Eye (tissue), 1 donor: ENCODE data around the gene SMG5.
A peak's percentile ranks its signal among the peaks of the same experiment; 100 is the strongest.

Experiments
- DNase-seq: peaks from one replicate; pipeline ENCODE4 v3.0.0-alpha.2; 2015

Gene SMG5

DNA sequence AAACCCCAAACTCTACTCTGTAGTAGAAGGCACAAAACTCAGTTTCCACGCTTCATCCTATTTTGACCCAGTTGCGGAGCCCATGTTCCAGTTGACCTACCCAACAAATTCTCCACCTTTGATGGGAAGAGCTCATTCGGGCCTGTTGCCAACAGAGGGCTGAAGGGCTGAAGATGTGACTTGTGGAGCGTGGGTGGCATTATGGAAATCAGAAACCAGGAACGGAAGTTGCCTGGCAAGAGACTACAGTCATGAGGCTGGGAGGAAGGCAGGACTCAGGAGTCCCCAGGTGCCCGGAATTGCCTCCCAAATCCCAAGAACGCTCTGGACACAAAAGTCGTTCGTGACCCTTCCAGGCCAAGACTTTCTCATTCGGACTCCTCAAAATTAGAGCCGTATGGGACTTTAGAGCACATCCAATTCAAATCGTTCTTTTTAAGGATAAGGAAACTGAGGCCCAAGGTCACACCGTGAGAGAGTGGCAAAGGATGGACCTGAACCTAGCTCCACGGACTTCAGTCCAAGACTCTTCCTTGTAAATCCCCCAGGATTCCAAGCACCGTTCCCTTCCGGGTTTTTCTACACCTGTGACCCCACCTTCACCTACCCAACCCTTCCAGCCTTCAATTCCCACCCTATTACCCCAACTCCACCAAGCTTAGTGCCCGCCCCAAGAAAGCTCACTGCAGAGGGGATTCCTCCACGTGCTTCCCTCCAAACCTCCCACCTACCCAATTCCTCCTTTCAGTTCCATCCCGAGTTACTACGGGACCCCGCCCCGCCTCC lies 739 bp downstream of the SMG5 start:
- peak; percentile 8 for DNase-seq

DNA sequence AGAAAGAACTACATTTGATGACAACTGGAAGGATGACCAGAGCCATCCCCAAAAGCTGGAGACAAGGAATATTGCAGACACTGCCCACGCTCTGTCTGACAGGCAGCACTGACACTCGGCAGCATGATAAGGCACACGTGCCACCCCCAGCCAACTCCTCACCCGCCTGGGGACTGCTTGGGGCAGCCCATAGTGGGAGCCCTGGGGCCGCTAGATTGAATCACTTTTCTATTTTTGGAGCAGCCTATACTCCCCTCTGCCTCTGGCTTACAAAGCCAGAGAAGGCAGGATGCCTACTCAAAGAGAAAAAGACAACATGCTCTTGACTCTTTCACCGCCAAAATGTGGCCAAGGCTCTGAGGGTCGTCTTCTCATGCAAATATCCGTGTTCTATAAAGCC lies 1.3 kb downstream of the SMG5 start:
- no peak for DNase-seq

GRCh38 chr1:156279837-156280236 lies 2.8 kb downstream of the SMG5 start:
- DNase-seq, result no peak

DNA sequence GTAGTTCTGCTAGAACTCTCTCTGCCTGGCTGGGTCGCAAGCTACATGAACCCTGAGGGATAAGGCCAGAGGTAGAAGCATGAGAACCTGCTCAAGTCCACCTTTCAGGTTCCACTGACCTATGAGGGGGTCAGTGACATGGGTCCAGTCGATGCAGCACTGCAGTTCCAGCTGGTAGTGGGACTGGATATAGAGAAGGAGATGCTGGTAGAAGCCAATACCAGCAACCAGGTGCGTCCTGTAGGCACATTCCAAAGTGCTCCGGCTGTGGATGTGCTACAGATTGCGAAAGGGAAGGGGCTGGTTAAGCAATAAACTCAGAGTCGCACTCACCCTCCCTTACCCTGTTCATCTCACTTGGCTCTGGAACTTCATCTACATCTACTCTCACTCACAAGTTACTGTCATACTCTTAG lies 5.7 kb downstream of the SMG5 start:
- DNase-seq, result no peak

- no peak for DNase-seq
These were observed 6.1 kb downstream of the SMG5 start for GRCh38 chr1:156276532-156276931.

- no peak for DNase-seq
These were observed 12.3 kb downstream of the SMG5 start for GRCh38 chr1:156270314-156270713.

- no peak for DNase-seq
These were observed 14.3 kb downstream of the SMG5 start for GRCh38 chr1:156268336-156268735.

DNA sequence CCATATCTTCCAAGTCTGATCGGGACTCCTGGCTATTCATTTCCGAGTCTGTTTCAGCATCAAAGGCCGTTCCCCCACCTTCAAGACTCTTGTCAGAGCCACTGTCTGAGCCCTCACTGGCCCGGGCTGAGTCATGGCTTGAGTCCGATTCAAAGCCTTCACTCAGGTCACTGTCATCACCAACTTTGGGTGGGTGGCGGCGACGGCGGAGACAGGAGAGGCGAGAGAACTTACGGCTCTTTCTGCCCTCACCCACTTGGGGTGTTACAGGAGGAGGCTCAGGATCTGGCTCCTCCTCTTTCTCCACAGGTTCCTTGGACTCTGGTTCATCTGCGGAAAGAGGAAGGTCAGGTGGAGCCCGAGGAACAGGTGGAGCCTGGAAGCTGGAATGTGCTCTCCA lies 16.6 kb downstream of the SMG5 start:
- DNase-seq, result no peak

DNA sequence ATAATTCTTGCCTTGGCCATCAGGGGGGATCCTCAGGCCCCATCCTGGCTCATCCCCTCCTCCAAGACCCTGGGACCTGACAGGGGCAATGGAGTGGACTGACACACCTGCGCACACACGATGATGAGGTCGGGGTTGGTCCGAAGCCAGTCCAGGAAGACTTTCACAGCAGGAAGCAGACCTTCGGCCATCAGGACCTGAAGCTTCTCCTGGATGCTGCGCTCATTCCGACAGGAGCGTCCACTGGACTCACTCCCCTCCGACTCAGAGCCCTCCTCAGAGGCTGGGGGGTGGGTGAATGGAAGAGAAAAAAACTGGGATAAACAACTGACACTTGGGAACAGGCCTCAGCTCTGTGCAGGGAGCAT lies 19.4 kb downstream of the SMG5 start:
- DNase-seq, result no peak

DNA sequence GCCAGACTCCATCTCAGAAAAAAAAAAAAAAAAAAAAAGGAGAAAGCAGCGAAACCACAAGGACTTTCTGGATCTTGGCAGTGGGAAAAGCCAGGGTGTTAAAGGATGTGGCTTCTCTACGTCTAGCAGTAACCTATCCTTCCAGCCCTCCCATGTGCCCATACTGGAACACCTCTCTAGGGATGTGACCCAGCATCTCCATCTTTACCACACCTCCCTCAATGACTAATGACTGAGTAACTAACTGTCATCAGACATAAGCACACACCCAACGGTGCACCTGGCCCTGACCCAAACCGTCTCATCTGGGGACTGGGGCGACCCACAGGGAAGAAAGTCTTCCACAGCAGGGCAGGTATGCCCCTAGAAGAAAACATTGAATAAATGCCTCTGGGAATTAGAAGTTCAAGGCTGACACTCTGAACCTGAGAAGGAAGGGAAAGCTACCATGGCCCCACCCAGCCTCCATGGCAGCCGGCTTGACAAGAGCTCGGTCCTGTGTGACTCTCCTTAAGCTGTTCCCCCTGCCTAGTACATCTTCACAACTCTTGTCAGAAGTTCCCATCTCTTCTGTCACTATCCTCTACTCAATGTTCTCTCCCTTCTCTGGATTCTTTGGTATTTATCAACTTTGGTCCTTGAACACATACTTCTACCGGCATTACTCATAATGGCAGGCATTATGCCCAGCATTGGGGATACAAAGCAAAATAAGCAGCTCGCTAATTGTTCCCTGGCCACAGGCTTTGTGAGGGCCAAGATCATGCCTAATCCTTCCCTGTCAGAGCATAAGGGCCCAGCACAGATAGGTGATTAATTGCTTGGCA lies 20.0 kb downstream of the SMG5 start:
- DNase-seq, result no peak

DNA sequence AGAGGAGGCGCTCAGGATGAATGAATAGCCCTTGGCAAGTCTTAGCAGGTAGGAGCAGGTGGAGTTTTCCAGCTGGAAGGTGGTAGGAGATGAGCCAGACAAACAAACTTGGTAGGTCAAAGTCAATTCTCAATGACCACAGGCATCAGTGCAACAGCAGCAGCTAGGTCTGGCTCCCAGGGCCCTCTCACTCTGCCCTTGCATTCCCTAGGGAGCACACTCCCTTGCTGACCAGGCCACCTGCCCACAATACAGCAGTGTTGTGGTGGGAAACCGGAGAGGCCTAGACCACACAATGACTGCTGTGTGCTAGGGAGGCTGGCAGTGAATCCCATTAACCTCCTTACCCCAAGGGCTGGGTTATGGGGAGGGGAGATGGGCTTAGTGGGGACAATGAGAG lies 21.7 kb downstream of the SMG5 start:
- no peak for DNase-seq

DNA sequence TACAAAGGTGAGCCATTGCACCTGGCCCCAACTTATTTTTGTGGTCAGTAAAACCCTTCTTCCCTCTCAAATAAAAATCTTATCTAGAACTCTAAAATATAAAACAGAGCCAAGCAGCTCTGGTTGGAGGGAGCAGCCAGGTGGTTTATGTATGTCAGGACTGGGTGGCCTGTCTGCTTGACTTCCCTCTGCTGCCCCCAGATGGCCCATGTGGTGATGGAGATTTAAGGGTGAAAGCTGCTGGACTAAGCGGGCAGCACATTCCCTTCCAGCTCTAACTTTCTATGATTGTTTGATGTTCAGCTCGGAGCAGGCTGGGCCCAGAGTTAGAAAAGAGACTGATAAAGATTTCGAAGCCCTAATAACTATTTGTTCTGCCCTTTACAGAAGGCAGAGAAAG lies 22.8 kb downstream of the SMG5 start:
- no peak for DNase-seq

DNA sequence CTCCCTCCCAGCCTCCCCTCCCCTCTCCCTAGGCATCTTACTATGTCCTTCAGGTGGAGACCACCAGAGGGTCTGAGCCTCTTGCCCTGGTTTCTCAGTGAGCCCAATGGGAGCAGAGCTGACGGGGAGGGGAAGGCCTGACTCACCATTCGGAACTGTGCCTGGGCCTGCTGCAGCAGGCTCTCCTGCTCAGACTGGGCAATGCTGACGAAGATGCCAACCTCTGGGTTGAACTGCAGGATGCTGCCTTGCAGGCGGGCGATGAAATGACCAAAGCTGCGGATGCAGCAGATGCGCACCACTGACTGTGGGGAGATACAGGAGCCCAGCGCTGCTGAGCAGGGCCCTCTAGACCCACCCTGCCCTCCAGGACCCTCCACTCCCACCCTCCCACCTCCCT lies 23.8 kb downstream of the SMG5 start:
- DNase-seq, result no peak

GRCh38 chr1:156257711-156258110 lies 24.9 kb downstream of the SMG5 start:
- DNase-seq, result no peak

GRCh38 chr1:156253634-156254033 lies 29.0 kb downstream of the SMG5 start:
- DNase-seq, result no peak

DNA sequence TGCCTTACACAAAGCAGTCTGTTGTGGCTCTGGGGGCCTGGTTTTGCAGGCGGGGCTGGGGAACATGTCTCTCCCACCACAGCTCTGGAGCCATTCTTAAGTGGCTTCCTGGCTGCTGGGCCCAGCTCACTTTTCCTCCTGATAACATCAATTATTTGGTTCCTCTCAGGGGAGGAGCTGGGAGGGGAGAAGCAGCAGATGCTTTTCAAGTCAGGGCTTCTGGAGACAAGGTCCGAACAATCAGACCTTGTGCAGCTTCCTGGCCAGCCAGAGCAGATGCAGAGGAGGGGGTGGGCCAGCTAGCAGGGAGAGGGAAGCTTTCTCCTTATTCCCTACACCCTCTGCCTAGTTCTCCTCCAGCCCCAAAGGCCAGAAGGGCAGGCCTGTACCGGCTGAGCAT lies 31.1 kb downstream of the SMG5 start:
- no peak for DNase-seq

- DNase-seq, result no peak
These were observed 33.0 kb downstream of the SMG5 start for GRCh38 chr1:156249593-156249992.

GRCh38 chr1:156248323-156248683 lies 34.3 kb downstream of the SMG5 start:
- DNase-seq, result no peak

GRCh38 chr1:156247460-156248322 lies 34.9 kb downstream of the SMG5 start, which contains the start of gene PAQR6:
PAQR6 (minus strand) TSS chr1:156248056; CDS start chr1:156246731, 1,325 bp downstream.
- peak; percentile 49 for DNase-seq

- DNase-seq, result peak; percentile 23
These were observed 35.7 kb downstream of the SMG5 start for GRCh38 chr1:156246781-156247459.

DNA sequence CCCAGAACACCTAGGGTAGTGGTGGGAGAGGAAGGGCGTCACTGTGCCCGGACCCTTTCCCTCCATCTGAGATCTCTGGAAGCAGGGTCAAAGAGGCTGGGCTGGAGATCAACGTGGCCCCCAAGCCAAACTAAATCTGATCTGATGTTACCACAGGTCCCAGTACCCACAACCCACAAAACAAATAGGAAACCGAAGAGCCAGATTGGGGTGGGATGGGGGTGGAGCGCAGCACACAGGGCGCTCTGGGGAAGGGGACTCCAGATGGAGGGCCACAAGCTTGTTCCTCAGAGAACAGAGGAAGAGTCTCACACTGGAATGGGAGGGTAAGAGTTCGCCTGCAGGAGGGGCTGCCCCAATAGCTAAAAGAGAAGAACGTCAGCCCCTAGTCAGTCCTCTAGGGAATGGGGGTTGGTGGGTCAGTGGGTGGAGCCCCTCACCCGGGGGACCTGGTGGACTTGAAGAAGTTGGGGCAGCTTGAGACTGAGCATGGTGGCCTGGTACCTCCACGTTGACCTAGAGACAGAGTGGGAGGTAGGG lies 36.3 kb downstream of the SMG5 start:
- DNase-seq, result peak; percentile 17

DNA sequence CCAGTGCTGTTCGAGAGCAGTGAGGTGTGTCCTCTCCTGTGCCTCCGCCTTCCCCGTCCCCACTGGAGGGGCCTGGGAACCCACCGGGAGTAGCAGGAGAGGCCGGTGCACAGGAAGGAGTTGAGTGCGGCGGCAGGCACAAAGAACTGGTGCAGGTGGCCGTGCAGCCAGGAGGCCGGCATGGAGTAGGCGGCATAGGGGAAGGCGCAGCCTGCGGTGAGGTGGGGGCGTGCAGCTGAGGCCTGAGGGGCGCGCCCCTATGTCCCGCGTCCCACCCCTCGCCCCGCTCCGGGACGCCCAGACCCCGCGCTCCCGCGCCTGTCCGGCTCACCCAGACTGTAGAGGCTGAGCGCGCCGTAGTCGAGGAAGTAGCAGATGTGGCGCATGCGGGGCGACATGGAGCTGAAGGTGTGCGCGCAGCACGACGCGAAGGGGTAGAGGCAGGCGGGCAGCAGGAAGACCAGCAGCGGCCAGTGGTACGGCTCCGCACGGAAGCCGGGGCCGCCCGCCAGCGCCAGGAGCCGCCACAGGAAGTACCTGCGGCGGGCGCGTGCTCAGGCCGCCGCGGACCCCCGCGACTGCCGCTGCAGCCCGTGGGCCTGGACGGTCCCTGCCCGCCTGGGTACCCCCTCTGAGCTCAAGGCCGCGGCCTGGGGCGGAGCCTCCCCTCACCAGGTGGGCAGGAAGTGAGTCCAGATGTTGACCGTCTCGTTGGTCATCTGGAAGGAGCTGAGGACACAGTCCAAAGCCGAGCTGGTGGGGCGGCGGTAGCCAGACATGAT lies 37.0 kb downstream of the SMG5 start:
- peak; percentile 65 for DNase-seq
